Measurements from ENCODE around the gene RBMS3.

The RBMS3 gene

DNA sequence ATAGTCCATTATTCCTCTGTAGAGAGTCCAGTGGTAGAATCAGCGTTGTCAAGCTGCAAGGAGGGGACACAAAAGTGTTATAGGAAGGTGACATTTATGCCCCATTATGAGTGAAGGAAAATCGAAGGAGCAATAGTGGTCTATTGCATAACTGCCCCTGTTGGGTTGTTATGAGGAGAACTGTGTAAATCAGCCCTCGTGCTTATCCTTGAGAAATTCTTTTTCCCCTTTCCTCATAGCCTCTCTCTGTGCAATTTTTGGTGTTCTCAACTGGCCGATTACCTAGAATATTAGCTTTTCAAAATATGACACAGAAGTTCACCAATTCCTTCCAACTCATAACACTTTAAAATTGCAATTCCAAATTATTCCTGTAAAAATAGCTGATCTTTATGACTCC is 286.6 kb downstream of the RBMS3 start:
- Histone ChIP-seq H3K9me3 (ENCODE audit: low read length) (no peaks in the 10 kb centered on the region), H3K27ac (ENCODE audit: low read depth, low read length) (no peak overlapping the region), H3K4me3 (ENCODE audit: low read depth in 1 of 2, low read length in 2 of 2) (no peak overlapping the region), H3K27me3 (ENCODE audit: control insufficient read depth in 1 of 2, insufficient read depth in 2 of 2, low read length in 2 of 2) (no peaks in the 10 kb centered on the region), H3K9ac (ENCODE audit: low read length) (no peak overlapping the region), H3K36me3 (ENCODE audit: insufficient read depth, low read length) (no peaks in the 10 kb centered on the region), H3K4me1 (ENCODE audit: insufficient read depth, low read length) (no peaks in the 10 kb centered on the region)

DNA sequence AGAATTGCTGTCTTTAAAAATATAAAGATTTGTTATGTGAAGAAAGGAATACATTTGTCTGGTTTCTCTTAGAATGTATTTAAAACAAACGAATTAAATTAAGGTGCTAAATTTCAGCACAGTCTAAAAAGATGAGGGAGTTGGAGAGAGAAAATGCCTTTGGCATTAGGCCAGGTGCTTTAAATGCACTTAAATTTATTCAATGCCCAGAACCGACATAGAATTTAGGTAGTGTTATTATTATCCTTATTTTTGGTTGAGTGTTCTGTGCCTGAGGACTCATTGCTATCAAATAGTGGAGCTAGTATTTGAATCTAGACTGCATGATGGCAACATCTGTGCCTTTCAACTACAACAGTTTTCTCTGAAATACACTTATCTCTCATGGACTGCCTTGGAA is 287.5 kb downstream of the RBMS3 start:
- H3K9ac ChIP-seq (ENCODE audit: low read length): no peak overlapping the region

GRCh38 chr3:29576181-29576580 is 295.3 kb downstream of the RBMS3 start:
- Histone ChIP-seq H3K4me3 (ENCODE audit: low read depth in 1 of 2, low read length in 2 of 2) (no peak overlapping the region), H3K27me3 (ENCODE audit: control insufficient read depth in 1 of 2, insufficient read depth in 2 of 2, low read length in 2 of 2) (no peaks in the 10 kb centered on the region), H3K4me1 (ENCODE audit: insufficient read depth, low read length) (no peaks in the 10 kb centered on the region), H3K9me3 (ENCODE audit: low read length) (no peaks in the 10 kb centered on the region), H3K27ac (ENCODE audit: low read depth, low read length) (no peak overlapping the region), H3K9ac (ENCODE audit: low read length) (no peak overlapping the region), H3K36me3 (ENCODE audit: insufficient read depth, low read length) (no peaks in the 10 kb centered on the region)

More for the DNA sequence above, 287.5 kb downstream of the RBMS3 start:
- Histone ChIP-seq H3K4me1 (ENCODE audit: insufficient read depth, low read length) (no peaks in the 10 kb centered on the region), H3K9me3 (ENCODE audit: low read length) (no peaks in the 10 kb centered on the region), H3K4me3 (ENCODE audit: low read depth in 1 of 2, low read length in 2 of 2) (no peak overlapping the region), H3K27me3 (ENCODE audit: control insufficient read depth in 1 of 2, insufficient read depth in 2 of 2, low read length in 2 of 2) (no peaks in the 10 kb centered on the region), H3K27ac (ENCODE audit: low read depth, low read length) (no peak overlapping the region), H3K36me3 (ENCODE audit: insufficient read depth, low read length) (no peaks in the 10 kb centered on the region)

DNA sequence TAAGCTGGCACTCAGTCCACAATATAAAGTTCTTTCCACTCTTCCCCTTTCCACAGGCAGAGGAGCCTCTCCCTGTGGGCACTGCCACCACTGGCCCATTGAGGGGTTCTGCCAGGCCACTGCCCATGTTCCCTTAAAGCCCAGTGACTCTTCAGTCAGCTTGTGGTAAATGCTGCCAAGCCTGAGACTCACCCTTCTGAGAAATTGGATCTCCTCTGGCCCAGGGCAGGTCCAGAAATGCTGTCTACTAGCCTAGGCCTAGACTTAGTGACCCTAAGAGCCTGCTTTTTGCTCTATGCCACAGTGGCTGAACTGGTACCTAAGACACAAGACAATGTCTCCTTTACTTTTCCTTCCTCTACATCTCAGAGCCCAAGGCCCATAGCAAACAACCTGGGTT is 295.8 kb downstream of the RBMS3 start:
- H3K4me3 ChIP-seq (ENCODE audit: low read depth in 1 of 2, low read length in 2 of 2): no peak overlapping the region
- no peak overlapping the region for H3K27ac ChIP-seq (ENCODE audit: low read depth, low read length)
- no peaks in the 10 kb centered on the region for H3K27me3 ChIP-seq (ENCODE audit: control insufficient read depth in 1 of 2, insufficient read depth in 2 of 2, low read length in 2 of 2)
- H3K9ac ChIP-seq (ENCODE audit: low read length): no peak overlapping the region
- H3K9me3 ChIP-seq (ENCODE audit: low read length): no peaks in the 10 kb centered on the region
- no peaks in the 10 kb centered on the region for H3K36me3 ChIP-seq (ENCODE audit: insufficient read depth, low read length)
- no peaks in the 10 kb centered on the region for H3K4me1 ChIP-seq (ENCODE audit: insufficient read depth, low read length)

- Histone ChIP-seq H3K27ac (ENCODE audit: low read depth, low read length) (no peak overlapping the region), H3K9me3 (ENCODE audit: low read length) (no peaks in the 10 kb centered on the region), H3K4me3 (ENCODE audit: low read depth in 1 of 2, low read length in 2 of 2) (no peak overlapping the region), H3K36me3 (ENCODE audit: insufficient read depth, low read length) (no peaks in the 10 kb centered on the region), H3K9ac (ENCODE audit: low read length) (no peak overlapping the region), H3K4me1 (ENCODE audit: insufficient read depth, low read length) (no peaks in the 10 kb centered on the region), H3K27me3 (ENCODE audit: control insufficient read depth in 1 of 2, insufficient read depth in 2 of 2, low read length in 2 of 2) (no peaks in the 10 kb centered on the region)
Measured at GRCh38 chr3:29577250-29577649, 296.4 kb downstream of the RBMS3 start.

DNA sequence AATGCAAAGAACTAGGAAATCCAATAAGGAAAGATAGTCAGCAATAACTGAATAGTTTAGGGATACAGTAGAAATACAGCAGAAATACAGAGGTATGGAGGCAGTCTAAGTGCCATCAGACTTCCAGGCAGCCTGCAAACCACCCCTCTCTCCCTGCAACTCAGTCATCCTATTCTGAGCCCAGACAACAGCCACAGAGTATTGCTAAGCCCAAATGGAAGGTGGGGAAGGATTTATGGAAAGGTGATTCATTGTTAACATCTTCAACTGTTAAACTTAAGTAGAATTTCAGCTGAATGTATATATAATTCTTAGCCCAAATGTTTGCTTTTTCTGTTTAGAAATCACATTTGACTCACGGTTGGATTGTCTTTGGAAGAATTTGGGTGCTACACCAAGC is 300.4 kb downstream of the RBMS3 start:
- H3K27ac ChIP-seq (ENCODE audit: low read depth, low read length): no peak overlapping the region
- H3K4me1 ChIP-seq (ENCODE audit: insufficient read depth, low read length): no peaks in the 10 kb centered on the region
- H3K9ac ChIP-seq (ENCODE audit: low read length): no peak overlapping the region
- no peak overlapping the region for H3K4me3 ChIP-seq (ENCODE audit: low read depth in 1 of 2, low read length in 2 of 2)
- H3K9me3 ChIP-seq (ENCODE audit: low read length): no peaks in the 10 kb centered on the region
- no peaks in the 10 kb centered on the region for H3K27me3 ChIP-seq (ENCODE audit: control insufficient read depth in 1 of 2, insufficient read depth in 2 of 2, low read length in 2 of 2)
- no peaks in the 10 kb centered on the region for H3K36me3 ChIP-seq (ENCODE audit: insufficient read depth, low read length)

GRCh38 chr3:29582273-29582672 is 301.4 kb downstream of the RBMS3 start:
- Histone ChIP-seq H3K4me3 (ENCODE audit: low read depth in 1 of 2, low read length in 2 of 2) (no peak overlapping the region), H3K36me3 (ENCODE audit: insufficient read depth, low read length) (no peaks in the 10 kb centered on the region), H3K9me3 (ENCODE audit: low read length) (no peaks in the 10 kb centered on the region), H3K27ac (ENCODE audit: low read depth, low read length) (no peak overlapping the region), H3K4me1 (ENCODE audit: insufficient read depth, low read length) (no peaks in the 10 kb centered on the region), H3K27me3 (ENCODE audit: control insufficient read depth in 1 of 2, insufficient read depth in 2 of 2, low read length in 2 of 2) (no peaks in the 10 kb centered on the region), H3K9ac (ENCODE audit: low read length) (no peak overlapping the region)

DNA sequence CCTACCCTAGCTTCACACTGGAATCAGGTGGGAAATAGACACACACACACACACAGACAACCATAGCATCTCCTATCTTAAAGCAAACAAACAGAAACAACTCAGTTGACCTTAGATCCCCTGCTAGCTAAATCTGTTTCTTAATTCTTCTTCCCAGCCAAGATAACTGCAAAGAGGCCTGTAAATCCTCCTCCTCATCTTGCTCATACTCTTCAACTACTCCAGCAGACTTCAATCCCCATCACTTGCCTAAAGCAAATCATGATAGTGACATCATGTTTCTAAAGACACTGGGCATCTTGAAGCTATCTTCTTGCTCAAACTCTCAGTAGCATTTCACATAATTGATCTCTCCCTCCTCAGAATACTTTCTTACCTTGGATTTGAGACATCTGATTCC is 303.0 kb downstream of the RBMS3 start:
- no peaks in the 10 kb centered on the region for H3K36me3 ChIP-seq (ENCODE audit: insufficient read depth, low read length)
- no peaks in the 10 kb centered on the region for H3K4me1 ChIP-seq (ENCODE audit: insufficient read depth, low read length)
- H3K4me3 ChIP-seq (ENCODE audit: low read depth in 1 of 2, low read length in 2 of 2): no peak overlapping the region
- no peak overlapping the region for H3K27ac ChIP-seq (ENCODE audit: low read depth, low read length)
- no peaks in the 10 kb centered on the region for H3K9me3 ChIP-seq (ENCODE audit: low read length)
- no peak overlapping the region for H3K9ac ChIP-seq (ENCODE audit: low read length)
- no peaks in the 10 kb centered on the region for H3K27me3 ChIP-seq (ENCODE audit: control insufficient read depth in 1 of 2, insufficient read depth in 2 of 2, low read length in 2 of 2)

DNA sequence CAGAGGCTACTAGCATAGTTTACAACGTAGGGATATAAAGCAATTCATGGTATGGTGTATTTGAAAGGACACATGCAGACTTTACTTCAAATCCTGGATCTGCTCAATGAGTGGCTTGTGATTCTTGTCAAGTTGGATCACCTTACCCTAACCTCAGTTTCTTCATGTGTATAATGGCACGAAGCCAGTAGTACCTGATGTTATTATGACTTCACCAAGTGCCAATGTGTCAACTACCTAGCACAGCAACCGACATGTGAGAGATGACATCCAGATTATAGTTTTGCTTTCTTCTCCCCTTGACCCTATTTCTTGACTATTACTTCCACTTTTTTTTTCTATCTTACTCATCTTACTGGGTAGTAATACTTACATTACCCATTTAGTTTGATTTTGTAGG is 304.5 kb downstream of the RBMS3 start:
- Histone ChIP-seq H3K27ac (ENCODE audit: low read depth, low read length) (no peak overlapping the region), H3K4me1 (ENCODE audit: insufficient read depth, low read length) (no peaks in the 10 kb centered on the region), H3K9me3 (ENCODE audit: low read length) (no peaks in the 10 kb centered on the region), H3K4me3 (ENCODE audit: low read depth in 1 of 2, low read length in 2 of 2) (no peak overlapping the region), H3K27me3 (ENCODE audit: control insufficient read depth in 1 of 2, insufficient read depth in 2 of 2, low read length in 2 of 2) (no peaks in the 10 kb centered on the region), H3K36me3 (ENCODE audit: insufficient read depth, low read length) (no peaks in the 10 kb centered on the region), H3K9ac (ENCODE audit: low read length) (no peak overlapping the region)

- H3K27ac ChIP-seq (ENCODE audit: low read depth, low read length): no peak overlapping the region
- H3K27me3 ChIP-seq (ENCODE audit: control insufficient read depth in 1 of 2, insufficient read depth in 2 of 2, low read length in 2 of 2): no peaks in the 10 kb centered on the region
- no peaks in the 10 kb centered on the region for H3K36me3 ChIP-seq (ENCODE audit: insufficient read depth, low read length)
- no peaks in the 10 kb centered on the region for H3K4me1 ChIP-seq (ENCODE audit: insufficient read depth, low read length)
- no peak overlapping the region for H3K4me3 ChIP-seq (ENCODE audit: low read depth in 1 of 2, low read length in 2 of 2)
- H3K9ac ChIP-seq (ENCODE audit: low read length): no peak overlapping the region
- H3K9me3 ChIP-seq (ENCODE audit: low read length): no peaks in the 10 kb centered on the region
Measured at GRCh38 chr3:29587340-29587739, 306.5 kb downstream of the RBMS3 start.

DNA sequence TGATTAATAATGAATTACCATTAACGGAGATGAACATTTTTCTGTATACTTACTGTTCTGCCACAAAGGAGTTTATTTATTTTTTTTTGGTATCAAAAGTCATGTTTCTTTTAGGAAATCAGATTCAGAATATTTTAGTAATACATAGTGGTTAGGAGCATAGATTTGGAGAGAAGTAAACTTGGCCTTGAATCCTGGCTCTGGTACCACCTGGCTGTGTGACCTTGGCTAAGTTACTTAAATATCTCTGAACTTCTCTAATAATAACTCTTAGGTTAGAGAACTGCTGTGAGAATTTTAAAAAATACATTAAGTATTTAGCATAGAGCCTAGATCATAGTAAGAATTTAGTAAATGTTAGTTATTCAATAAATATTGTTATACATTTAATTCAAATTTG is 309.1 kb downstream of the RBMS3 start:
- Histone ChIP-seq H3K4me3 (ENCODE audit: low read depth in 1 of 2, low read length in 2 of 2) (no peak overlapping the region), H3K36me3 (ENCODE audit: insufficient read depth, low read length) (no peaks in the 10 kb centered on the region), H3K9me3 (ENCODE audit: low read length) (no peaks in the 10 kb centered on the region), H3K27me3 (ENCODE audit: control insufficient read depth in 1 of 2, insufficient read depth in 2 of 2, low read length in 2 of 2) (no peaks in the 10 kb centered on the region), H3K4me1 (ENCODE audit: insufficient read depth, low read length) (no peaks in the 10 kb centered on the region), H3K27ac (ENCODE audit: low read depth, low read length) (no peak overlapping the region), H3K9ac (ENCODE audit: low read length) (no peak overlapping the region)

DNA sequence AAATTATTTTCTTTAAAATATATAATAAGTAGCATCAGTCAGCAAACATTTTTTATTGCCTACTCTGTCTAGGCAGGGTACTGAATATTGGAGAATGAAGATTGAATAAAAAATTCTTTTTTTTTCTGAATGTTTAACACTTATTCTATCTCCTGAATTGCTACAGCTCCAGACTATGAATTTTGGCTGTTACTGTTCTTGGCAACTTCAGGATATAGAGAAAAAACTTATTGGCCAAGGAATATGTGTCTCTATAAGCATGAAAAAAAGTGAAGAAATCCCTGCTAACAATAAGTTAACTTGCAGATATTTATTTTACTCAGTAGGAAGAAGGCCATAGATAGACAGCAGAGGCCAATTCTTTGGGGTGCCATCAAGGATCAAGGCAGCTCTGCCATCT is 309.6 kb downstream of the RBMS3 start:
- Histone ChIP-seq H3K27ac (ENCODE audit: low read depth, low read length) (no peak overlapping the region), H3K9me3 (ENCODE audit: low read length) (no peaks in the 10 kb centered on the region), H3K36me3 (ENCODE audit: insufficient read depth, low read length) (no peaks in the 10 kb centered on the region), H3K9ac (ENCODE audit: low read length) (no peak overlapping the region), H3K4me3 (ENCODE audit: low read depth in 1 of 2, low read length in 2 of 2) (no peak overlapping the region), H3K4me1 (ENCODE audit: insufficient read depth, low read length) (no peaks in the 10 kb centered on the region), H3K27me3 (ENCODE audit: control insufficient read depth in 1 of 2, insufficient read depth in 2 of 2, low read length in 2 of 2) (no peaks in the 10 kb centered on the region)

Measured in muscle layer of colon (tissue), 2 donors.